Thyroid gland (tissue), 4 donors: ENCODE measurements around the gene ADIPOR1.

Experiments used
- CTCF ChIP-seq, 6 experiments: fragments of 200-600 bp in 3 of 6; fragments of 450-650 bp in 3 of 6; sonication (generic) in 3 of 6; IDR thresholded peaks; one replicate each; pipeline ENCODE4 v1.5.1; 2016 to 2019; ENCODE audit warnings: antibody characterized with exemption in 6 of 6, mild to moderate bottlenecking in 2 of 6, inconsistent platforms in 1 of 6, moderate library complexity in 1 of 6
- POLR2A ChIP-seq, 2 donors: fragments of 450-650 bp; IDR thresholded peaks; one replicate each; pipeline ENCODE4 v1.6.1; 2017; ENCODE audit warnings: antibody characterized with exemption in 2 of 2, mild to moderate bottlenecking in 2 of 2, moderate library complexity in 1 of 2

- TF ChIP-seq CTCF (IDR thresholded peaks at IDR 0.05) = no peak
- TF ChIP-seq POLR2A (IDR thresholded peaks at IDR 0.05) = no peak
These were observed 16.7 kb downstream of the ADIPOR1 start for GRCh38 chr1:202941372-202941771.
